Progenitor cell of endocrine pancreas (in vitro differentiated cells): Measurements from ENCODE around the gene NUAK1. TPM values are rescaled to one million over a fixed set of nuclear protein-coding genes. Genes with fewer than 3 reads are reported as not detected.

Experiments used
- DNase-seq: peaks from one replicate; pipeline ENCODE4 v3.0.0; 2021; ENCODE audit warnings: low spot score; ENCODE audit not compliant: unreplicated experiment
- H3K27ac Mint-ChIP-seq: 2 replicates; pipeline ENCODE4 v1.8.0; 2021; ENCODE audit warnings: mild to moderate bottlenecking, moderate library complexity, mixed read lengths
- H3K27me3 Mint-ChIP-seq: 2 replicates; pipeline ENCODE4 v1.8.0; 2021; ENCODE audit warnings: mixed read lengths
- H3K36me3 Mint-ChIP-seq: 2 replicates; pipeline ENCODE4 v1.8.0; 2022; ENCODE audit warnings: mixed read lengths; ENCODE audit not compliant: insufficient read depth
- H3K4me1 Mint-ChIP-seq: 2 replicates; pipeline ENCODE4 v1.8.0; 2021; ENCODE audit warnings: low read depth, mixed read lengths
- H3K4me3 Mint-ChIP-seq: 2 replicates; pipeline ENCODE4 v1.8.0; 2021; ENCODE audit warnings: low read depth, mild to moderate bottlenecking, moderate library complexity, mixed read lengths
- H3K9me3 Mint-ChIP-seq: 2 replicates; pipeline ENCODE4 v1.8.0; 2021; ENCODE audit warnings: low read depth, mixed read lengths
- CTCF ChIP-seq: fragments of 200-600 bp; sonication (generic); IDR thresholded peaks from one replicate; pipeline ENCODE4 v1.5.0; 2021; ENCODE audit warnings: antibody characterized with exemption, mild to moderate bottlenecking; ENCODE audit not compliant: unreplicated experiment
- total RNA-seq: library from RNA; stranded (reverse); gene quantifications from 2 replicates; pipeline ENCODE4 v1.2.1, GENCODE V29; 2021

The NUAK1 gene
- total RNA-seq, 1 donor from 2014 or later, result 7.6 TPM

- H3K27me3 Mint-ChIP-seq, result peaks cover 2% of the 10 kb centered on the region
- no peaks in the 10 kb centered on the region for H3K9me3 Mint-ChIP-seq
- H3K4me1 Mint-ChIP-seq, result peaks cover 49% of the 10 kb centered on the region
- TF ChIP-seq CTCF, result no peak
- H3K4me3 Mint-ChIP-seq, result no peak overlapping the region
- no peak for DNase-seq
- peaks cover 4% of the 10 kb centered on the region for H3K36me3 Mint-ChIP-seq
- H3K27ac Mint-ChIP-seq, result peak overlapping the region; percentile 80
Measured at GRCh38 chr12:106108185-106108835, 30.4 kb downstream of the NUAK1 start.

- H3K4me1 Mint-ChIP-seq, result peaks cover 47% of the 10 kb centered on the region
- H3K4me3 Mint-ChIP-seq, result no peak overlapping the region
- no peak for DNase-seq
- no peaks in the 10 kb centered on the region for H3K9me3 Mint-ChIP-seq
- peaks cover 3% of the 10 kb centered on the region for H3K27me3 Mint-ChIP-seq
- peaks cover 7% of the 10 kb centered on the region for H3K36me3 Mint-ChIP-seq
- peak overlapping the region; percentile 80 for H3K27ac Mint-ChIP-seq
- no peak for TF ChIP-seq CTCF
Measured at GRCh38 chr12:106107566-106107965, 31.2 kb downstream of the NUAK1 start.

- peak overlapping the region; percentile 81 for H3K27ac Mint-ChIP-seq
- H3K4me1 Mint-ChIP-seq, result peaks cover 47% of the 10 kb centered on the region
- H3K4me3 Mint-ChIP-seq, result no peak overlapping the region
- TF ChIP-seq CTCF, result no peak
- no peaks in the 10 kb centered on the region for H3K9me3 Mint-ChIP-seq
- peaks cover 7% of the 10 kb centered on the region for H3K36me3 Mint-ChIP-seq
- no peak for DNase-seq
- H3K27me3 Mint-ChIP-seq, result peaks cover 3% of the 10 kb centered on the region
Measured at GRCh38 chr12:106106892-106107291, 31.9 kb downstream of the NUAK1 start.

- TF ChIP-seq CTCF, result no peak
- peaks cover 3% of the 10 kb centered on the region for H3K27me3 Mint-ChIP-seq
- DNase-seq, result no peak
- H3K4me3 Mint-ChIP-seq, result no peak overlapping the region
- peaks cover 47% of the 10 kb centered on the region for H3K4me1 Mint-ChIP-seq
- no peaks in the 10 kb centered on the region for H3K9me3 Mint-ChIP-seq
- peaks cover 7% of the 10 kb centered on the region for H3K36me3 Mint-ChIP-seq
- no peak overlapping the region for H3K27ac Mint-ChIP-seq
Measured at GRCh38 chr12:106106061-106106566, 32.6 kb downstream of the NUAK1 start.

GRCh38 chr12:106101803-106102202 lies 37.0 kb downstream of the NUAK1 start:
- TF ChIP-seq CTCF, result no peak
- peaks cover 4% of the 10 kb centered on the region for H3K9me3 Mint-ChIP-seq
- H3K36me3 Mint-ChIP-seq, result peaks cover 10% of the 10 kb centered on the region
- H3K4me1 Mint-ChIP-seq, result peaks cover 38% of the 10 kb centered on the region
- H3K27me3 Mint-ChIP-seq, result peaks cover 3% of the 10 kb centered on the region
- no peak overlapping the region for H3K27ac Mint-ChIP-seq
- DNase-seq, result no peak
- H3K4me3 Mint-ChIP-seq, result no peak overlapping the region
